HAP-1 (cell line): ENCODE results near the gene IL6.
A peak's percentile ranks its signal among the peaks of the same experiment; 100 is the strongest.
"Not testable (repeated sequence)": the region's sequence is repeated elsewhere in the genome, so short reads cannot be mapped to it uniquely, and the experiment has no call there.

ENCODE experiments used
- DNase-seq, 2 experiments: peaks; one replicate each; pipeline ENCODE4 v3.0.0-alpha.2; 2016 to 2020; ENCODE audit warnings: low spot score in 2 of 2
- H3K27me3 ChIP-seq: fragments of 250-450 bp; sonication (Bioruptor Pico); 2 replicates; pipeline ENCODE4 v1.5.1; 2020; ENCODE audit warnings: low read depth, mild to moderate bottlenecking, moderate library complexity
- H3K36me3 ChIP-seq: fragments of 250-450 bp; sonication (Bioruptor Pico); replicated peaks from 2 replicates; pipeline ENCODE4 v1.5.1; 2020; ENCODE audit warnings: mild to moderate bottlenecking
- H3K4me1 ChIP-seq: fragments of 250-450 bp; sonication (Bioruptor Pico); 2 replicates; pipeline ENCODE4 v1.5.1; 2020; ENCODE audit warnings: mild to moderate bottlenecking
- H3K4me3 ChIP-seq: fragments of 250-450 bp; sonication (Bioruptor Pico); 2 replicates; pipeline ENCODE4 v1.5.1; 2020; ENCODE audit warnings: mild to moderate bottlenecking, moderate library complexity
- H3K9me3 ChIP-seq: fragments of 250-450 bp; sonication (Bioruptor Pico); 2 replicates; pipeline ENCODE4 v1.5.1; 2020; ENCODE audit warnings: mild to moderate bottlenecking, moderate library complexity
- in situ Hi-C: fragments of 300-500 bp; cut with MboI; formaldehyde crosslinking; loops from 3 replicates; pipeline ENCODE4 v1.14.3; 2020; ENCODE audit warnings: low sequenced_read_pairs, inconsistent platforms, mixed read lengths

The IL6 gene

DNA sequence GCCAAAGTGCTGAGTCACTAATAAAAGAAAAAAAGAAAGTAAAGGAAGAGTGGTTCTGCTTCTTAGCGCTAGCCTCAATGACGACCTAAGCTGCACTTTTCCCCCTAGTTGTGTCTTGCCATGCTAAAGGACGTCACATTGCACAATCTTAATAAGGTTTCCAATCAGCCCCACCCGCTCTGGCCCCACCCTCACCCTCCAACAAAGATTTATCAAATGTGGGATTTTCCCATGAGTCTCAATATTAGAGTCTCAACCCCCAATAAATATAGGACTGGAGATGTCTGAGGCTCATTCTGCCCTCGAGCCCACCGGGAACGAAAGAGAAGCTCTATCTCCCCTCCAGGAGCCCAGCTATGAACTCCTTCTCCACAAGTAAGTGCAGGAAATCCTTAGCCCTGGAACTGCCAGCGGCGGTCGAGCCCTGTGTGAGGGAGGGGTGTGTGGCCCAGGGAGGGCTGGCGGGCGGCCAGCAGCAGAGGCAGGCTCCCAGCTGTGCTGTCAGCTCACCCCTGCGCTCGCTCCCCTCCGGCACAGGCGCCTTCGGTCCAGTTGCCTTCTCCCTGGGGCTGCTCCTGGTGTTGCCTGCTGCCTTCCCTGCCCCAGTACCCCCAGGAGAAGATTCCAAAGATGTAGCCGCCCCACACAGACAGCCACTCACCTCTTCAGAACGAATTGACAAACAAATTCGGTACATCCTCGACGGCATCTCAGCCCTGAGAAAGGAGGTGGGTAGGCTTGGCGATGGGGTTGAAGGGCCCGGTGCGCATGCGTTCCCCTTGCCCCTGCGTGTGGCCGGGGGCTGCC is at the start of gene IL6:
Gene IL6 (plus strand): TSS at position 294 of the 807 bp plus-strand sequence. CDS start 63 bp downstream, at position 357.
- DNase-seq: peak; percentile 50 to 85
- in situ Hi-C loops: loop anchor here (5.0 to 25.0 kb wide), 2 partner anchors 165 to 335 kb away; no protein-coding TSS in a partner anchor
- Histone ChIP-seq H3K4me1 (peaks cover 8% of the 10 kb centered on the region), H3K36me3 (no peaks in the 10 kb centered on the region), H3K27me3 (no peaks in the 10 kb centered on the region), H3K9me3 (no peaks in the 10 kb centered on the region), H3K4me3 (no peak within 1 kb of the TSS)

DNA sequence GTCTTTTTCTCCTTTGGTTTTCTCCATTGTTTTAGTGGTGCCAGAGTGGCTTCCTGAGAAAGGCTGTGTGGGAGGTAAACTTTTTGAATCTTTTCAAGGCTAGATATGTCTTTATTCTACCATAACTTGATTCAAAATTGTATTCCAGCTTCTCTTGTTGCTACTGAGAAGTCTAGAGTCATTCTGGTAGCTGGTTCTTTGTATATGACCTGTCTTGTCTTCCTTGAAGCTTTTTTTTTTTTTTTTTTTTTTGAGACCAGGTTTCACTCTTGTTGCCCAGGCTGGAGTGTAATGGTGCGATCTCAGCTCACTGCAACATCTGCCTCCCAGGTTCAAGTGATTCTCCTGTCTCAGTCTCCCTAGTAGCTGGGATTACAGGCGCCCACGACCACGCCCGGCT is 49.7 kb upstream of the IL6 start:
- in situ Hi-C loops, H3K36me3 ChIP-seq, DNase-seq, H3K9me3 ChIP-seq, H3K4me1 ChIP-seq, H3K27me3 ChIP-seq, H3K4me3 ChIP-seq: not testable (repeated sequence)

DNA sequence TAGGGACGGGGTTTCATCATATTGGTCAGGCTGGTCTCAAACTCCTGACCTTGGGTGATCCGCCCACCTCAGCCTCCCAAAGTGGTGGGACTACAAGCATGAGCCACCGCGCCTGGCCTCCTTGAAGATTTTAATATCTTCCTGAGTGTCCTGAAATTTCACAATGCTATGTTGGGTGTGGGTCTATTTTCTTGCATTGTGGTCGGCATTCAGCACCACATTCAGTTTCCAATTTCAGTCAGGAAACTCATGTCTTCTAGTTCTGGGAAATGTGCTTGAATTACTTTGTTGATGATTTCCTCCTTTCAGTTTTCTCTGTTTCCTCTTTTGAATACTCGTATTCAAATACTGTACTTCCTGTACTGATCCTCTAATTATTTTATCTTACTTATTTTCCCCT is 49.3 kb upstream of the IL6 start:
- DNase-seq: no peak
- in situ Hi-C loops: no loop called here
- H3K4me3 ChIP-seq: no peak overlapping the region
- no peaks in the 10 kb centered on the region for H3K4me1 ChIP-seq
- no peaks in the 10 kb centered on the region for H3K27me3 ChIP-seq
- no peaks in the 10 kb centered on the region for H3K36me3 ChIP-seq
- H3K9me3 ChIP-seq: no peaks in the 10 kb centered on the region

DNA sequence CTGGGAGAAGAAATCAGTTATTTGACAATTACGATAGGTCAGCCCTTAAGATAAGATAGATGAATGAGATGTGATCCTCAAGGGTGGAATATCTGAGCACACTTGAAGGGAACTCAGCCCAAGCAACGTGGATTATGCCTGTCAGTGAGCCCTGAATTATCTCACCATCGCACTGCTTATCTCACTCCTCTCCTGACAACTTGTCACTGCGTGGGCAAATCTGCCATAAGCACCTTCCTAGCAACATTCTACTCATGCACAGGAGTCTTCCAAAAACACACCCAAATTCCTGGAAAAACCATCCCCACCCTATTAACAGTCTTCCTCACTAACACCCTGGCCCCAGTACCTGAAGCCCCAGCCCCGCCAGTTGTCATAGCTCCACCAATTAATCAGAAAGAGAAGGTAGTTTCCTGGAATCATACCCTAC is 46.5 kb upstream of the IL6 start:
- no peaks in the 10 kb centered on the region for H3K9me3 ChIP-seq
- in situ Hi-C loops: no loop called here
- no peak for DNase-seq
- no peak overlapping the region for H3K4me3 ChIP-seq
- no peaks in the 10 kb centered on the region for H3K4me1 ChIP-seq
- no peaks in the 10 kb centered on the region for H3K36me3 ChIP-seq
- no peaks in the 10 kb centered on the region for H3K27me3 ChIP-seq

DNA sequence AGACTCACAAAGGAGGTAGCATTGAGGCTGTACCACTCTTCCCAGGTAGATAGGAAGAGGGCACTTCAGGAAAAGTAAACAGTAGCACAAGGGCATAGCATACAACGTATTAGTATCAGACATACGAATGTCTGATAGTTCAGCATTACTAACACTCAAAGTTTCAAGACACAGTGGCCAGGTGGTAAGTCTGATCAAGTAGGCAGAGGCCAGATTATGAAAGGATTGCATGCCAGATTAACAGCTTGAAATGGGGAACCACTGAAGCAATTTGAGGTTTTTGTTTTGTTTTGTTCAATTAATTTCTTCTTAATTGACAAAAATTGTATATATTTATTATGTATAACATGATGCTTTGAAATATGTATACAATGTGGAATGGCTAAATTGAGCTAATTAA is 45.7 kb upstream of the IL6 start:
- no peak overlapping the region for H3K4me3 ChIP-seq
- no peaks in the 10 kb centered on the region for H3K36me3 ChIP-seq
- no peaks in the 10 kb centered on the region for H3K27me3 ChIP-seq
- in situ Hi-C loops: no loop called here
- H3K9me3 ChIP-seq: no peaks in the 10 kb centered on the region
- no peaks in the 10 kb centered on the region for H3K4me1 ChIP-seq
- DNase-seq: no peak

DNA sequence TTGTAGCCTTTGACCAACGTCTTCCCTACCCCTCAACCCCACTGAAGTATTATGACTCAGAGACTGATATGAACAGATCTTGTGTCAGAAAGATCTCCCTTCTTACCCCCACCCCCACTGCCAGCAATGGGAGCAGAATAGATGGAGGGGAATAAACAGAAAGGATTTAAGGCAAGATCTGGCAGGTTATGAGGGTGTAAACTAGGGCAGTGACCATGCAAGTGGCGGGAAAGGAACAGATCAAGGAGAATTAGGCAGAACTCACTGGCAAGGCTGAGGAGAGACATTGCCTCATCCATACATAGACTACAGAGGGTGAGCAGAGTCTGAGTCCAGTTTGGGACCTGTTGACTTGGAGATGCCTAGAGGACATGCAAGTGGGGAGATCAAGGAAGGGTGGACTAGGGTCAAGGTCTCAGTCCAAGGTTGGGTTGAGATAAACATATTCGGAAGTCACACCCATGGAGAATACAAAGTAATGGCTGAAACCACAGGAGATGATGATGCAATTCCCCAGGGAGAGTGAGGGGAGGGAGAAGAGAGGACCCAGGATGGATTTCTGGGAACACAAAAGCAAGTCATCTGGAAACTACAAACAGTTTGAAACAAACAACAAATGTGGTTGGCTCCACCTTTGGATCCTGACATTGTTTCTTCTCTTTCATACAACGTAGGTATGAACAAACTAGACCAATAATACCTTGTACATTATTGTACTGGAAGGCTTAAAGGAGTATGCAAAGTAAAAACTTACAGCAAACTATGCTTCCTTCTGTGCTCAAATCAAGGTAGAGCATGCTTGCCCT is 44.9 kb upstream of the IL6 start:
- in situ Hi-C loops: no loop called here
- no peaks in the 10 kb centered on the region for H3K27me3 ChIP-seq

DNA sequence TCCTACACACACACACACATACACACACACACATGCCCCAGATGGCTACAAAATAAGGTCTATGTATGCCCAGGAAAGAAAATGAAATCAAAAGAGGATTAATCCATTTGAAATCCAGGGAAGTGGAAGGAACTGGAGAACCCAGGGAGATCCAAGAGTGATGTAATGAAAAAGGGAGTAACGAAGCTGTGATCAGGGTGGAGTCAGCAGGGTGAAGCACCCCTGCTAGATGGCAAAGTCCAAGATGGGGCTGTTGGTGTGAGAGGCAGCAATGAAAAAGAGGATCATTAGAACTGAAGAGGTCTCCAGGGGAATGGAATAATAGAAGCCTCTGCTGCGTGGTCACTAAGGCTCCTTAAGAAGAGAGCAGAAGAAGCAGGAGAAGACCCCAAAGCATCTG is 43.6 kb upstream of the IL6 start:
- DNase-seq: no peak
- H3K9me3 ChIP-seq: no peaks in the 10 kb centered on the region
- in situ Hi-C loops: no loop called here

More for the DNA sequence above, 44.9 kb upstream of the IL6 start:
- no peak overlapping the region for H3K4me3 ChIP-seq
- no peaks in the 10 kb centered on the region for H3K36me3 ChIP-seq
- H3K9me3 ChIP-seq: no peaks in the 10 kb centered on the region
- DNase-seq: no peak
- no peaks in the 10 kb centered on the region for H3K4me1 ChIP-seq

DNA sequence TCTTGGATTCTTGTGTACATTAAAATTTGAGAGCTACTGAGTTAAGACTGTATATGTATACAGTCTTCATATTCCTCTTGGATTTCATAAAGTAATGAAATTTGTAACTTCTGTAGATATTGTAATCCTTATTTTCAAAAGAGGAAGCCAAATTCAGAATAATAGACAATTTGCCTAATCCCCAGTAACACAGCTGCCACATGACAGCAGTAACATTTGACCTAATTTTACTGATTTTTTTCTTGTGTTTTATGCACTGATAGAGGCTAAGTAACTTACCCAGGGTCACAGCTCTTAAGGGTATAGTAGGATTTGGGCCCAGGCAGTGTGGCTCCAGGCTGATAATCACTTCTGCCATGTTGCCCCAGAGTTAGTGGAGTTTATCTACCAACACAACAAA is 40.4 kb upstream of the IL6 start:
- no peak for DNase-seq
- Histone ChIP-seq H3K4me3 (no peak overlapping the region), H3K27me3 (peaks cover 6% of the 10 kb centered on the region; the same call in 1 of the 2 replicates), H3K36me3 (no peaks in the 10 kb centered on the region), H3K9me3 (no peaks in the 10 kb centered on the region), H3K4me1 (no peaks in the 10 kb centered on the region)
- in situ Hi-C loops: no loop called here

More for the DNA sequence above, 43.6 kb upstream of the IL6 start:
- H3K27me3 ChIP-seq: no peaks in the 10 kb centered on the region
- H3K4me1 ChIP-seq: no peaks in the 10 kb centered on the region
- H3K36me3 ChIP-seq: no peaks in the 10 kb centered on the region
- no peak overlapping the region for H3K4me3 ChIP-seq

DNA sequence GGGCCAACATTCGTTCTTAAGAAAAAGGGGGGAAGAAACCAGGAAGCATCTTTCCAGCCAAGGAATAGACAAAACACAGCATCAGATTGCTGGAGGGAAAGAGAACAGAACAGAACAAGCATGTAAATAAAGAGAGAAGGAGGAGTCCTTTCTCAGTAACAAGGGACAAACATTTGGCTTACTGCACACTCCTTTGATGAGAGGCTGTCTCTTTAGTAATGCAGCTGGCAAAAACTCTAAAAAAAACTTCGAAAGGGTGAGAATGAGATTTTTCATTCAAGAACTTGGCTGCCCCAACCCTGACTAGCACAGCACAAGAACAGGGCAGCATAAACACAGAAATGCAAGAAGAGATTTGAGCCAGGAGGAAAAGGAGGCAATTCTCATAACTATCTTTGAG is 38.9 kb upstream of the IL6 start:
- H3K4me3 ChIP-seq: no peak overlapping the region
- in situ Hi-C loops: no loop called here
- no peaks in the 10 kb centered on the region for H3K9me3 ChIP-seq
- peaks cover 6% of the 10 kb centered on the region; the same call in 1 of the 2 replicates for H3K27me3 ChIP-seq
- DNase-seq: no peak
- no peaks in the 10 kb centered on the region for H3K4me1 ChIP-seq
- no peaks in the 10 kb centered on the region for H3K36me3 ChIP-seq

DNA sequence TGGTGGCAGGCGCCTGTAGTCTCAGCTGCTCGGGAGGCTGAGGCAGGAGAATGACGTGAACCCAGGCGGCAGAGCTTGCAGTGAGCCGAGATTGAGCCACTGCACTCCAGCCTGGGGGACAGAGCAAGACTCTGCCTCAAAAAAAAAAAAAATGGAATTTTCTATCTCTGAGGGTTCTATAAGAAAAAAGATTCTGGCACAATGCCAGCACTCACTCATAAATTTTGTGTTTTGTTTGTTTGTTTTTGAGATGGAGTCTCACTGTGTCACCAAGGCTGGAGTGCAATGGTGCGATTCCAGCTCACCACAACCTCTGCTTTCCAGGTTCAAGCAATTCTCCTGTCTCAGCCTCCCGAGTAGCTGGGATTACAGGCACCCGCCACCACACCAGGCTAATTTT is 38.1 kb upstream of the IL6 start:
- H3K4me1 ChIP-seq, H3K4me3 ChIP-seq, H3K27me3 ChIP-seq, DNase-seq, H3K9me3 ChIP-seq, in situ Hi-C loops, H3K36me3 ChIP-seq: not testable (repeated sequence)

DNA sequence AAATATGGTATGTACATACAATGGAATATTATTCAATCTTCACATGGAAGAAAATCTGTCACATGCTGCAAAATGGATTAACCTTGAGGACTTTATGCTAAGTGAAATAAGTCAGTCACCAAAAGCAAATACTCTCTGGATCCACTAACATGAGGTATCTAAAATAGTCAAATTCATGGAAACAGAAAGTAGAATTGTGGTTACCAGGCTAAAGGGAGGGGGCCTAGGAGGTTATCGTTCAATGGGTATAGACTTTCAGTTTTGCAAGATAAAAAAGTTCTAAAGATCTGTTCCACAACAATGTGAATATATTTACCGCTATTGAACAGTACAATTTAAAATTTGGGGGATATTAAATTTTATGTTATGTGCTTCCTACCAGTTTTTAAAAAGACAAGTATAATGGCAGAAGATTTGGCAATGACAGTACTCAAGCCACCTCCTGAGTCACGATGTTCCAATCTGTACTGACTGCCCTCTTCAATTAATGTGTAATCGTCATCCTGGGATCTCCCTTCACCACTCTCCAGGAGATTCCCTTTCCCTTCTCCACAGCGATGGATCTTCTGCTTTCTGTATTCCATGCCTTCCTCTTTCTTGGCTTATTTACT is 32.3 kb upstream of the IL6 start:
- DNase-seq: no peak

DNA sequence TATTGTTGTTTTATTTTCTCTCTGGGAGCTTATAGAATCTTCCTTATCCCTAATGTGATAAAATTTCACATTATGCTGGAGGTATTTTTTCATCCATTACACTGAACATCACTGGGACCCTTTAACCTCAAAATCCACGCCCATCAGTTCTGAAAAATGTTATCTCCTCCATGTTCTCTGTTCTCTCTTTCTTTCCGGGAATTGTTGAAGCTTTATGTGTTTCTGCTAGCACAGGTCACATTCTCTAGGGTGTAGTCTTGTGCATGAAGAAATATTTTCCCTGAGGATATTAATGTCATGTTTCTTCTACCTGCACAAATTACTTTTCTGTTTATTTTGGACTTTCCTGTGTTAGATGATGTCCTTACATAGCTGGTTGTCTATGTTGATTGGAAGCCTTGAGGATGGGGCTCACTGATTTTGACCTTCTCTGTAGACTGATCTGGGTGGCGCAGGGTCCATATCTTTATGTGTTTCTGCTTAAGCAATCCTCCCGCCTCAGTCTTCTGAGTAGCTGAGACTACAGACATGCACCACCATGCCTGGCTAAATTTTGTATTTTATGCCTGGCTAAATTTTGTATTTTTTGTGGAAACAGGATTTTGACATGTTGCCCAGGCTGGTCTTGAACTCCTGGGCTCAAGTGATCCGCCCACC is 31.4 kb upstream of the IL6 start:
- H3K27me3 ChIP-seq: peaks cover 15% of the 10 kb centered on the region
- no peaks in the 10 kb centered on the region for H3K36me3 ChIP-seq
- H3K4me1 ChIP-seq: no peaks in the 10 kb centered on the region
- no peak for DNase-seq
- H3K4me3 ChIP-seq: no peak overlapping the region
- H3K9me3 ChIP-seq: no peaks in the 10 kb centered on the region
- in situ Hi-C loops: no loop called here

More for the DNA sequence above, 32.3 kb upstream of the IL6 start:
- in situ Hi-C loops: no loop called here
- no peaks in the 10 kb centered on the region for H3K9me3 ChIP-seq
- H3K36me3 ChIP-seq: no peaks in the 10 kb centered on the region
- H3K4me1 ChIP-seq: no peaks in the 10 kb centered on the region
- no peak overlapping the region for H3K4me3 ChIP-seq
- peaks cover 13% of the 10 kb centered on the region for H3K27me3 ChIP-seq

DNA sequence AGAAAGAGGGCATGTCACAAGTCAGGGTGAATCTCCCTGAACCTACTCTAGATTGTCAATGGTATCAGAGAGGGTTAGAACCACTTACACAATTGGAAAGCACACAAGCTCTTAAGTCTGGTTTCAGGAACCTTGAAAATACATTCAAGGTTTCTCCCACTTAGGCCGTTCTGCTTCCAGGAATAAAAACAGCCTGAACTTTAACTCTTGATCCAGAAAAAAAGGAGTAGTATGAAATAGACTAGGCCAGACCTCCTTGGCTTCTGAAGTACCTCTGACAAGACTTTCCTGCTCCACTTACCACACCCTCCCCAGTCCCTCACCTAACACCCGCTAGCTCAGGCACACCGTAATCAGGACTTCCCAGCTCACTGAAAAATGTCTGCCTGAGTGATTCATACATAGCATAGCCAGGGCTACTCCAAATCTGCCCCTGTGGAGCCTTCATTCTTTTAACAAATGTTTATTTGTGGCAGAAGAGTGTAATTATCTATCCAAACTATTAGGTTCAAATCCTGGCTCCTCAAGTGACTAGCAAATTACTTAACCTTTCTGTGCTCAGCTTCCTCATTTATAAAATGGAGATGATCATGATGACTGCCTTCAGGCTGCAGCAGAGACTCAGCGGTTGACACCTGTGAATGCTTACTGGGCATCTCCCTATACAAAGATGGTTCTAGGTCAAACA is 30.3 kb upstream of the IL6 start:
- Histone ChIP-seq H3K4me1 (no peaks in the 10 kb centered on the region; the same call in 1 of the 2 replicates), H3K4me3 (no peak overlapping the region), H3K9me3 (no peaks in the 10 kb centered on the region), H3K27me3 (peaks cover 11% of the 10 kb centered on the region), H3K36me3 (no peaks in the 10 kb centered on the region)
- in situ Hi-C loops: no loop called here
- DNase-seq: no peak
